ENCODE results near the gene SHMT1.
"Not testable (repeated sequence)": the region's sequence is repeated elsewhere in the genome, so short reads cannot be mapped to it uniquely, and the experiment has no call there.

The SHMT1 gene

DNA sequence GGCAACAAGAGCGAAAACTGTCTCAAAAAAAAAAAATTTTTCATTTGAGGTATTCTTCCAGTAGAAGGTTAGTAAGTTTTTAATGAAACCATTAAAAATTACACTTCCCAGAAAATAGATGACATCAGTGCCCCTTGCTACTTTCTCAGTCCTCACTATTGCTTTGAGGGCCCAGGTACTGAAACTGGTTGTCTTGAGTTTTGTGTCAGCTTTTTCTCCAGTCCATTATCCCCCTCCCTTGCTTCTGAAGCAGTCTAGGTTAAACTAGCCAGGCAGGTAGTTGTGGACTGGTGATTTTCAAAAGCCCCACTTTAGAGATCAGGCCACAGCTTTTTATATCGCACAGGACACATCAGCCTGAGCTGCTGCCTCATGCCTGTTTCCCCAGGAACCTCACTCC, 37.3 kb downstream of the SHMT1 start:
- DNase-seq (ENCODE audit: low read depth in 2 of 2): no peak

DNA sequence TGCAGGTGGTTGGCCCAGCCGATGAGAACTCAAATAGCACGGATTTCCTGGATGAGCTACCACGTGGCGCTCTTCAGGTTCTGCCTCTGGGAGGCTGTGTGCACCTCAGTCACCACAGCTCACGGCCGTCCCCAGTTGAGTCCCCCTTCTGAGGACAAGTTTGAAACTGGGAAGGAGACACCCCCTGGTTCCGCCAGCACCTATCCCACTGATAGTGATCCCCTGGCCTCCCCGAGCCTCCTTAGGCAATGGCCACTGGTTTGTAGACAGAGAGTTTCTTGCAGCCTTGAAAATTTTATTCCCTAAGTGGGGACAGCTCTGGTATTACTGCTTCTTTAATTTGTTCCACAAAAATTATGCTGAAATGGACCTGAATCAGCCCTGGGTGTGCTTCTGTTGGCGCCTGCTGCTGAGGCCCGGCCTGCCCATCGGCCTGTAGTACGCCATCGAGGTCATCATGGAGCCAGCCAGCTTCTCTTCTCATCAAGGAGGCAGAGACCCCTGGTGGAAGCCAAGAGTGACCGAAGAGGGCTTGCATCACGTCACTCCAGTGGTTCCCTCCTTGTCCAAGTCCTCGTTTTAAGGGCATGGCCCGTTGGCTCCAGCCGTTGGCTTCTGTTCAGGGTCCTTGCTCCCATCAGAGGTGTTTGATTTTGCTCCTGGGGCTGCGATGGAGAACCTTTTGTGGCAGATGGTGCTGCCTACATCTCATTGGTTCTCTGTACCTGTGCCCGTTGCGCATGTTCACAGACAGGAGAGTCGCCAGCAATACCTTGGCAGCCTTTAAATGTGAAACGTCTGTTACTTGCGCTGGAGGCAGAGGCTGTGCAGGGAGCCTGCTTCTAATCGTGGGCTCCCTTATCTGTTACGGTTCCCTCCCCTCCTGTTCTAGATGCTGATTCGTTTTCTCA, 39.0 kb downstream of the SHMT1 start:
- DNase-seq (ENCODE audit: low read depth in 2 of 2): no peak

DNA sequence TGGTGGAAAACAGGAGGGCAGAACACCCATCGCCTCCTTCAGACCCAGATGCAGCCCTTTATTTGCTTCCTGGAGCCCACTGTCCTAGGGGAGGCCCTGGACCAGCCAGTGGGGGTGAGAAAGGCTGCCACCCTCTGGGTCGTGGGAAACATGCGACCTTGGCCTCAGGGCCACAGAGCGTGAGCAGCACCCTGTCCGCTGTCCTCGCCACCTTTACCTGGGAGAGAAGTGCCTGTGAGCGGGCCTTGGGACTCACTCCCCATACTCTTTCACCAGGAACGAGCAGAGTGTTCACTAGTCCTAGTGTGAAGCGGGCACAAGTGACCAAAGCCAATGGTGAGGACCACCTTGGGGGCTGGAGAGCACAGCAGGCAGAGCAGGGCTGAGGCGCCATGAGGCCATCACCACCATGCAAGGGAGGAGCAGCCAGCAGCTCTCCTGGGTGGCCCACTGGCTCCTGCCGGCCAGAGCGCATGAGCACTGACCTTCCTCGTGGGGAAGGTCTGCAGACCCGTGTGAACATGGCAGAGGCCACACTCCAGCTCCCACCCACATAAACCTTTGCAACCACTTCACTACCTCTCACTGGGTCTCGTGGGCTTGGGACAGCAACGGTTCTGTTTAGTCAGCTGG, 39.7 kb downstream of the SHMT1 start:
- DNase-seq (ENCODE audit: low read depth in 2 of 2): no peak

DNA sequence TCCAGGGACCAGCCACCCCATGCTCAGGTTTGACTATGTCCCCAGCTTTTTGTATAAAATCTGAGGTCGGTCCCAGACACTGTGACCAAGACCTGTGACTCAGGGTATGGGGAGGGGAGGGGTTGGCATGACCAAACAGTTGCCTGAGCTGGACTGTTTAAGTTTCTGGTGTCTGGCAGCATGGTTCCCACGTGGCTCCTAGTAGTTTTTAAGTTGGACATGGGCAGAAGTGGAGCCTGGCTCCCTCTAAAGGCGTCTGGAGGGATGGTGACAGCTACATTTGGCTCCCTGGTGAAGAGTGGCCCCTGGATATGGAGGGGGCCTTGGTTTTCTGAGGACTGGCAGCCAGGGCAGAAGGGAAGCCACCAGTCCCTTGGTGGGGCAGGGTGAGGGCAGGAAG, 40.3 kb downstream of the SHMT1 start:
- no peak for DNase-seq (ENCODE audit: low read depth in 2 of 2)

DNA sequence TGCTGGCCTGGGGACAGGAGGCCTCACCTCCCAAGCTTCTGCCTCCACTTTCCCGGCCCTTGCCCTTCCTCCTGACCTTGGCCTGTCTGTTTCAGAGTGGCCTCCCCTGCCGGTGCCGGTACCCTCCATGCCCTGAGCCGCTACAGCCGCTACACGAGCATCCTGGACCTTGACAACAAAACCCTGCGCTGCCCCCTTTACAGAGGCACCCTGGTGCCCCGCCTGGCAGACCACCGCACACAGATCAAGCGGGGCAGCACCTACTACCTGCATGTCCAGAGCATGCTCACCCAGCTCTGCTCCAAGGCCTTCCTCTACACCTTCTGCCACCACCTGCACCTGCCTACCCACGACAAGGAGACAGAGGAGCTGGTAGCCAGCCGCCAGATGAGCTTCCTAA, 40.8 kb downstream of the SHMT1 start:
- no peak for DNase-seq (ENCODE audit: low read depth in 2 of 2)

DNA sequence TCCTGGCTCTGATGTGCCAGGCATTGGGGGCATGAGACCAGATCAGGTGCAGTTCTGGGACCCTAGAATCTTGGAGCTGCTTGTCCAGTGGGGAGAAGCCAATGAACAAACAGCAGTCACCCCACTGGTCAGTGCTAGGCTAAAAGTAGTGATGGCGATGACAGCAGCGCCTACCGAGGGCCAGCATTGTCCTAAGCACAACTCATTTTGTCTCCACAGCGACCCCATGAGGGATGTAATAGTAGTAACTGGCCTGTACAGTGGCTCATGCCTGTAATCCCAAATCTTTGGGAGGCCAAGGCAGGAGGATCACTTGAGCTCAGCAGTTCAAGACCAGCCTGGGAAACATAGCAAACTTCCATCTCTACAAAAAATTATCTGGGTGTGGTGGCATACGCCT, 42.0 kb downstream of the SHMT1 start:
- no peak for DNase-seq (ENCODE audit: low read depth in 2 of 2)

DNA sequence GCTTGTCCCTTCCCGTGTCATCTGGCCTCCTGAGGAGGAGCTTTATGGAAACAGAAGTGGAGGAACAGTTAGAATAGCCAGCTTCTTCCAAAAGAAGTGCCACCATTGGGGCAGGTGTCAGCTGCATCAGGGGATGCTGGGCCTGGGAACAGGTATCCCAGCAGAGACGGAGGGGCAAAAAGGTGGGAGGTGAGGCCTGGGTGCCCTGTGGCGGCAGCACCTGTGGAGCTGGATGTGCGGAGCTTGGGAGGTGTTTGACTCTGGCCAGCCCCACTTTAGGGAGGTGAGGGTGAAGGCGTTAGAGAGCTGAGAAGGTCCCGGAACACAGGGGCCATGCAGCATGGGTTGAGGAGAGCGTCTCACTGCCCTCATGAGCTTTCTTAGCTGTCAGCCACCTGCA, 43.0 kb downstream of the SHMT1 start:
- DNase-seq (ENCODE audit: low read depth in 2 of 2): no peak

DNA sequence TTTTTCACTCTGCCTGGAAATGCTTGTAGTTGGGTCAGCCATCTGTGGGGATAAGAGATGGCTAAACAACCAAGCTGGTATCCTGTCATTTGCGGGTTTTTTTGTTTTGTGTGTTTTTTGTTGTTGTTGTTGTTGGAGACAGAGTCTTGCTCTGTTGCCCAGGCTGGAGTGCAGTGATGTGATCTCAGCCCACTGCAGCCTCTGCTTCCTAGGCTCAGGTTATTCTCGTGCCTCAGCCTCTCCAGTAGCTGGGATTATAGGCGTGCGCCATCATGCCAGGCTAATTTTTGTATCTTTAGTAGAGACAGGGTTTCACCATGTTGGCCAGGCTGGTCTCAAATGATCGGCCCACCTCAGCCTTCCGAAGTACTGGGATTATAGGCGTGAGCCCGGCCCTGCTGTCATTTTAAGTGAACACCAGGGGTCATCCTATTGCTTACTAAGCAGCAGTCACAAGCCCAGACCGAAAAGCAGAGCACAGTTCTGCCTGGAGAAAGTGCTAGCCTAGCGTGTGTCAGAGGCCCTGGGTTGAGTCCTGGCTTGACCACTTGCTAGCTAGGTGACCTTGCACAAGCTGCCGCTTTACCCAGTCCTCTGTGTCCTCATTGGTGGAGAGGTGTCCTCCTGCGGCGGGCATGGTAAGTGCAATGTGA, 43.6 kb downstream of the SHMT1 start:
- no peak for DNase-seq (ENCODE audit: low read depth in 2 of 2)

DNA sequence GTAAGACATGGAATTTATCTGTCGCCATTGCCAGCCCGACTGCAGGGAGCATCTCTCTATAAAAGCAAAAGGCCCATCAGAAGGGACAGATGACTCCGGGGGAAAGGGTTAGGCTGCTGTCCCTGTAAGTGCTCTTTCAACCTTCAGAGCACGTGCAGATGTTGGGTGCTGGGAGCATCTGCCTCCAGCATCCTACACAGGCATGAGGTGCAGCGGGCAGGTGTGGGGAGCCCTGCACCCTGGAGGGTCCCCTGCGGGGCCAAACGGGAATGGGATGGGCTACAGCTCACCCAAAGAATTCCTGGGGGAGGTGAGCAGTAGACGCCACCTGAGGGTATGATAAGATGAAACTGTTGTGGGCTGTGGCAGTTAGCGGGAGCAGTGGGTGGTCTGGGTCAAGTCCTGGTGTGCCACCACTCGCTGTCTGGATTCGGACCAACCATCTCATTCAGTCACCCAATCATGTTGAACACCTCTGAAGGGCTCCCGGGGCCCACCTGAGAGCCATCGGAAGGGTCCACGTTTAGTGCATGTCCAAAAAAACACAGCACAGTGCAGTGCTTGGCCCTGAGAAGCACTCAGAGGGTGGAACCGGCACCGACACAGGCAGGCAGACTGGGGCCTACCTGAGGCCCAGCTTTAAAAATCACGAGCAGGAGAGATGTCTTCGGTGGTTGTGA, 44.4 kb downstream of the SHMT1 start:
- no peak for DNase-seq (ENCODE audit: low read depth in 2 of 2)

DNA sequence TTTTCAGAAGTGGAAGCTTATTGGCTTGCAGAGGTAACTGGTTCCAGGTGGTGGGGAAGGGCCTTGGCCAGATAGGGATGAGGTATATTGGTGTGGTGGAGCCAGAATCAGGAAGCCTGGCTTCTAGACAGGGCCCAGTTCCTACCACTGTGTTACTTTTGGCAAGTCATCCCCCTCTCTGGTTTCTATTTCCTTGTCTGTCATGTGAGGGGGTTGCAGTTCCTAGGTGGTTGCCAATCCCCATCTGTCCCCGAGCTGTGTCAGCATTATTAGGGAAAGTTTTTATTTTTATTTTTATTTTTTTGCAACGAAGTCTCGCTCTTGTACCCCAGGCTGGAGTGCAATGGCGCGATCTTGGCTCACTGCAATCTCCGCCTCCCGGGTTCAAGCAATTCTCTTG, 45.2 kb downstream of the SHMT1 start:
- no peak for DNase-seq (ENCODE audit: low read depth in 2 of 2)

DNA sequence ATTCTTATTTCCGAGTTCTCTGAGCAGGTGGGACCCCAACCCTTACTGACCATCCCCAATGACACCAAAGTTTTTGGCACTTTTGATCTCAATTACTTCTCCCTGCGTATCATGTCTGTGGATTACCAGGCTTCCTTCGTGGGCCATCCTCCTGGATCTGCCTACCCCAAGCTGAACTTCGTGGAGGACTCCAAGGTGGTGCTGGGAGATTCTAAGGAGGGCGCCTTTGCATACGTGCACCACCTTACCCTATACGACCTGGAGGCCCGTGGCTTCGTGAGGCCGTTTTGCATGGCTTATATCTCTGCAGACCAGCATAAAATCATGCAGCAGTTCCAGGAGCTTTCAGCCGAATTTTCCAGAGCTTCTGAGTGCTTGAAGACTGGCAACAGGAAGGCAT, 47.4 kb downstream of the SHMT1 start:
- no peak for DNase-seq (ENCODE audit: low read depth in 2 of 2)

DNA sequence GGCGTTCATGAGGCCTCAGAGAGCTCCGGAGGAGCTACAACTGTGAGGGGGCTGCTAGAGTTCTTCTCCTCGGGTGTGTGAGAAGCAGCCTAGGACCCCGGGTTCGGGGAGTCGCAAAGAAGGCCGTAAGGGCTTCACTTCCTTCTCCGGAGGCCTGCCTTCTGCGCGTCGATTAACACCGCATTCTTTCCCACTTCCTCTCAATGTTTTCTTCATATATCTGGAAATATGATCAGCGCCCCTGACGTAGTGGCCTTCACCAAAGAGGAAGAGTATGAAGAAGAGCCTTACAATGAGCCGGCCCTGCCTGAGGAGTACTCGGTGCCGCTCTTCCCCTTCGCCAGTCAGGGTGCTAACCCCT, 47.8 kb downstream of the SHMT1 start:
- DNase-seq (ENCODE audit: low read depth in 2 of 2): no peak

DNA sequence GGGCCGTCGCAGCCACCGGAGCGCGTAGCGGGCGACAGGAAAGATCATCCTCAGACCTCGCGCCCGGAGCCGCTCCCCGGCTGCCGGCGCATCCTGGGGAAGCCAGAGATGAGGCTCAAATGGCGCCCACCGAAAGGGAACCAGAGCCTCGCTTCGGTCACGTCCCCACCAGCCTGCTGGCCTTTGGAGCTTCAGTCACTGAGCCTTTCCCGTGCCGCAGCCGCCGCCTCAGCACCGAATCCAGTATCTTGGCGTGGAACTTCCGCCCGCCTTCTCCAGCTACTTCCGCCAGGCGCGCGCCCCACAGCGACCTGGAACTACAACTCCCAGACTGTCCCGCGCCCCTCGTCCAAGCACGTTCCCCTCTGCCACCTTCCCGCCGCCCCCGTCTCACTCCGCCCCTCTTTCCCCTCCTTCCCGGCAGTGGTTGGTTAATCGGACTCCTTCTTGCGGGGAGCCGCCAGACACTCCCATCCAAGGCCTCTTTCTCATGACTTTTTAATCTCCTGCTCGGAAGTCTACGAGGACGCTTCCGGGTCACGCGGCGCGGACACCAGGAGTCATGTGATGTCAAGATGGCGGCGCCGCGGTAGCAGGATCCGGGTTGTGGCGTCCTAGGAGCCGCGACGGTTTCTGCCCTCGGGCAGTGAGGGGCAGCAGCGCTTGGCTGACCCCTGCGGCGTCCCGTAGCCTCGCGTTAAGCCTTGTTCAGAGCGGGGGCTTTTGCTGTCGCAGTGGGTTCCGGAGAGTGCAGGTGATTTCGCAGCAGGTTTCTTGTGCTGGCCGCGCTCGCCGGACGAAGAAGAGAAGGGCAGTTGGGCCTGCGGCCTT, 48.4 kb downstream of the SHMT1 start, which contains the start of the genes SMCR8 and TOP3A:
Gene SMCR8 (plus strand): TSS at position 563 of the 831 bp plus-strand sequence. CDS start 497 bp downstream, outside the sequence.
Gene TOP3A (minus strand): TSS at position 264 of the 831 bp plus-strand sequence. CDS start 216 bp downstream, at position 48.
- peak; percentile 98 to 99 for DNase-seq (ENCODE audit: low read depth in 2 of 2)

DNA sequence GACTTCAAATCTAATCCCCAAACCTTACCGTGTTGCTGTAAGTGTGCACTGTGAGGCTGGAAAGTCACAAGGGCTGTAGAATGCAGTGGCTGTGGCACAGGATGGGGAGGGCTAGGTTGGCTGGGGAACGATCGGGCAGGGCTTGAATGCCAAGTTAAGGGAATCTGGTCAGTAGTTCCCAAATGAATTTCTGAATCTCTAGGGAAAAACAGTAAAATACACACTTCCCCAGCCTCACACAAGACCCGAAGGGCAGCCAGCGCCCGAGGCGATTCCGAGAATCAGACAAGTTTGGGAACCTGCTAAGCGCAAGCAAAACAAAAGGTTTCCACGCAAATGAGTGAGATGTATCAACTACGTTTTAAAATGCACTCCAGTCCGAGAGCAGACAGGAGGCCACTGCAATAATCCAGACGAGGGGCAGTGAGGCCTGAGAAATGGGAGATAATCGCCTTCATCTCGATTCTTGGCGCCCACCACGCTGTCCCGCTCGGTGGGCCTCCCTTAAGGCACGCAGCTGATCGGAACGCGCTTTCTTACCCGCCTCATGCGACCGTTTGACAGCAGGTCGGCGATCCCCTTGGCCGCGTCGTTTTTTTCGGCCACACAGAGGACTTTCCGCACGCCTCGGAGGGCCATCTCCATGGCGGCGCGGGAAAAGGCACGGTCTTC, 49.2 kb downstream of the SHMT1 start:
- no peak for DNase-seq (ENCODE audit: low read depth in 2 of 2)

DNA sequence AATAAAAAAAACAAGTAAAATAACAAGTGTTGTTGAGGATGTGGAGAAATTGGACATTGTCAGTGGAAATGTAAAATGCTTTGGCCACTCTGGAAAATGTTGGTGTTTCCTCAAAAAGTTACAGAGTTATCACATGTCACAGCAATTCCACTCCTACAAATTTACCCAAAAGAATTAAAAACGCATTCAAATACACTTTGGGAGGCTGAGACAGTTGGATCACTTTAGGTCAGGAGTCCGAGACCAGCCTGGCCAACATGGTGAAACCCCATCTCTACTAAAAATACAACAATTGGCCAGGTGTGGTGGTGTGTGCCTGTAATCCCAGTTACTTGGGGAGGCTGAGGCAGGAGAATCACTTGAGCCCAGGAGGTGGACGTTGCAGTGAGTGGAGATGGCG, 54.1 kb downstream of the SHMT1 start:
- DNase-seq (ENCODE audit: low read depth in 2 of 2): no peak

DNA sequence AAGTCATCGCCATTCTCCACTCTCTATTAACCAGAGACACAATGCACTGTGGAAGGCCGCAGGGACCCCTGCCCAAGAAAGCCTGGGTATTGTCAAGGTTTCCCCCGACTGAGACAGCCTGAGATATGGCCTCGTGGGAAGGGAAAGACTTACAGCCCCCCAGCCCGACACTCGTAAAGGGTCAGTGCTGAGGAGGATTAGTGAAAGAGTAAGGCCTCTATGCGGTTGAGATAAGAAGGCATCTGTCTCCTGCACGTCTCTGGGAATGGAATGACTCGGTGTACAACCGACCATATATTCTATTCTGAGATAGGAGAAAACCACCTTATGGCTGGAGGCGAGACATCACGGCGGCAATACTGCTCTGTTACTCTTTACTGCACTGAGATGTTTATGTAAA, 60.1 kb downstream of the SHMT1 start:
- DNase-seq (ENCODE audit: low read depth in 2 of 2): not testable (repeated sequence)

DNA sequence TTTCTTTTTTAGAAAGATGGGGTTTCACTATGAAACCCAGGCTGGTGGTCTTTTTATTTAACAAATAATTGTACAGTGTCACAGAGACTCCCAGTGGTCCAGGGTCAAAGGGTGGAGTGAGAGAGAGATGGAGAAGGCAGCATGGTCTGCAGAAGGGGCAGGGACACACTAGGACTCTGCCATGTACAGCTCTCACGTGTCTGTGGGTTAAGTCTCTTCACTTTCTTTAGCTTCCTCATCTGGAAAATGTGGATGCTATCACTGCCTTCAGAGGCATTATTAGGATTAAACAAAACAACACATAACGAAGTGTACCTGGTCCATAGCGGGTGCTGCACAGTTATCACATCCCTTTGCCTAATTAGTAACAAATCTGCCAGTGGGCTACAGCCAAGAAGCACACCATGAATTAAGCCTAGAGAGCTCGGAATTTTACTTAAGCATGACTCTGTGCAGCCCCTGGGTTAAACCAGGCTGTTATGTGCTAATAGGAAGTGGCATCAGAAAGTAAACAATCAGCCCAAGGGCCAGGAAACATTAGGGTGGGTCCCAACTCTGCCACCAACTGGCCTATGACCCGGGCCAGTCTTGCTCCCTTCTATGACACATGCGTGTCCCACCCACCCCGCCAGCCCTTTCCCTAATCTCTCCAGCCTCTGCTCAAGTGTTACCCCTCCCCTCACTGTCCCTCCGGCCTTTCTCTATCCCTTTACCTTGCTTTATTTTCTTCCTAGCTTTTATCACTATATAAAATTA, 62.4 kb downstream of the SHMT1 start:
- no peak for DNase-seq (ENCODE audit: low read depth in 2 of 2)

DNA sequence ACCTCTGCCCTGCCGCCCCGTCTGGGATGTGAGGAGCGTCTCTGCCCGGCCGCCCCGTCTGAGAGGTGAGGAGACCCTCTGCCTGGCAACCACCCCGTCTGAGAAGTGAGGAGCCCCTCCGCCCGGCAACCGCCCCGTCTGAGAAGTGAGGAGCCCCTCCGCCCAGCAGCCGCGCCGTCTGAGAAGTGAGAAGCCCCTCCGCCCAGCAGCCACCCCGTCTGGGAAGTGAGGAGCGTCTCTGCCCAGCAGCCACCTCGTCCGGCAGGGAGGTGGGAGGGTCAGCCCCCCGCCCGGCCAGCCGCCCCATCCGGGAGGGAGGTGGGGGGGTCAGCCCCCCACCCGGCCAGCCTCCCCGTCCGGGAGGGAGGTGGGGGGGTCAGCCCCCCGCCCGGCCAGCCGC, 65.3 kb downstream of the SHMT1 start:
- DNase-seq (ENCODE audit: low read depth in 2 of 2): not testable (repeated sequence)

DNA sequence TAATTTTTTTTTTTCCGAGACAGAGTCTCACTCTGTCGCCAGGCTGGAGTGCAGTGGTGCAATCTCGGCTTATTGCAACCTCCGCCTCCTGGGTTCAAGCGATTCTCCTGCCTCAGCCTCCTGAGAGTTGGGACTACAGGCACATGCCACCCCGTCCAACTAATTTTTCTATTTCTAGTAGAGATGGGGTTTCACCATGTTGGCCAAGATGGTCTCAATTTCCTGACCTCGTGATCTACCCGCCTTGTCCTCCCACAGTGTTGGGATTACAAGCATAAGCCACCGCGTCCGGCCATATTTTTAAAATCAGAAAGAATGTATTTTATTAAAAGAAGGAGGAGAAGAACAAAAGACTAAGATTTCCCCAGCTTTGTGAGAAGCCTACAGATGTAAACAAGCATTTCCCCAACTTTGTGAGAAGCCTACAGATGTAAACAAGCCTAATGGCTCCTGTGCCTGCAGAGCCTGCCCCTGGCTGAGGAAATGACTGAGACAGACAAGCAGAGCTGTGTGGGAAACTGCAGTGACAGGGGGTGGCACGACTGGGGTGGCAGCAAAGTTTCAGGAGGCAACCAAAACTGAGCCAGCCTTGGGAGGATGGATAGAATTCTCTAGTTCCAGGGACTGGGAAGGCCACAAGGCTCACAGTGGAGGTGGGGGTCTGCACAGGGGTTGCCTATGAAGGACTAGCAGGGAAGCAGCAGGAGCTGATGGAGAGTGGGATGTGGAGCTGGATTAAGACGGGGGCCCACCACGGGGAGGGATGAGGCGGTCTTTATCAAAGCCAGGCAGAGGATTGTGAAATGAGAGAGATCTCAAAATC, 71.4 kb downstream of the SHMT1 start:
- DNase-seq (ENCODE audit: low read depth in 2 of 2): no peak
